ENCODE measurements around the gene RDX. TPM values are rescaled to one million over a fixed set of nuclear protein-coding genes. Genes with fewer than 3 reads are reported as not detected.

RDX gene
- total RNA-seq, 1 experiment from 2014 or later: 250 TPM

DNA sequence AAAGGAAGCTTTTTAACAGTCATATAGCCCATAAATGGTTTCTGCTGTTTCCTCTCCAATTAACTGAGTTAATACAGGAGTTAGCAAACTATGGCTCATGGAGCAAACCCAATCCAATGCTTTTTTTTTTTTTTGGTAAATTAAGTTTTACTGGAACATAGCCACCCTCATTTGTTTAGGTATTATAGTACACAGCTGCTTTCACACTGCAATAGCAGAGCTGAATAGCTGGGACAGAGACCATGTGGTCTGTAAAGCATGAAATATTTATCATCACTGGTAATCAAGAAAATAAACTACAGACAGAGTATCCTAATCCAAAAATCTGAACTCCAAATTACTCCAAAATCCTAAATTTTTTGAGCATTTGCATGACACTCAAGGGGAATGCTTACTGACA is 53.7 kb downstream of the RDX start:
- Mint-ChIP-seq H3K4me1 (ENCODE audit: low read depth, unreplicated experiment) (no peaks in the 10 kb centered on the region), H3K36me3 (ENCODE audit: insufficient read depth, unreplicated experiment) (peaks cover 83% of the 10 kb centered on the region), H3K27ac (ENCODE audit: unreplicated experiment) (no peak overlapping the region), H3K4me3 (ENCODE audit: unreplicated experiment) (no peak overlapping the region), H3K9me3 (ENCODE audit: unreplicated experiment) (no peaks in the 10 kb centered on the region), H3K27me3 (ENCODE audit: insufficient read depth, unreplicated experiment) (no peaks in the 10 kb centered on the region)
- no peaks in the 10 kb centered on the region for H3K27me3 ChIP-seq (replicated peaks; ENCODE audit: control insufficient read depth, insufficient read depth, low read length)
- no peaks in the 10 kb centered on the region for H3K4me1 ChIP-seq
- no peaks in the 10 kb centered on the region for H3K9me3 ChIP-seq
- TF ChIP-seq, protein P1, sequence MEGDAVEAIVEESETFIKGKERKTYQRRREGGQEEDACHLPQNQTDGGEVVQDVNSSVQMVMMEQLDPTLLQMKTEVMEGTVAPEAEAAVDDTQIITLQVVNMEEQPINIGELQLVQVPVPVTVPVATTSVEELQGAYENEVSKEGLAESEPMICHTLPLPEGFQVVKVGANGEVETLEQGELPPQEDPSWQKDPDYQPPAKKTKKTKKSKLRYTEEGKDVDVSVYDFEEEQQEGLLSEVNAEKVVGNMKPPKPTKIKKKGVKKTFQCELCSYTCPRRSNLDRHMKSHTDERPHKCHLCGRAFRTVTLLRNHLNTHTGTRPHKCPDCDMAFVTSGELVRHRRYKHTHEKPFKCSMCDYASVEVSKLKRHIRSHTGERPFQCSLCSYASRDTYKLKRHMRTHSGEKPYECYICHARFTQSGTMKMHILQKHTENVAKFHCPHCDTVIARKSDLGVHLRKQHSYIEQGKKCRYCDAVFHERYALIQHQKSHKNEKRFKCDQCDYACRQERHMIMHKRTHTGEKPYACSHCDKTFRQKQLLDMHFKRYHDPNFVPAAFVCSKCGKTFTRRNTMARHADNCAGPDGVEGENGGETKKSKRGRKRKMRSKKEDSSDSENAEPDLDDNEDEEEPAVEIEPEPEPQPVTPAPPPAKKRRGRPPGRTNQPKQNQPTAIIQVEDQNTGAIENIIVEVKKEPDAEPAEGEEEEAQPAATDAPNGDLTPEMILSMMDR (IDR thresholded peaks at IDR 0.05; ENCODE audit: insufficient read depth in 1 of 2, low read depth in 1 of 2, low read length in 1 of 2, severe bottlenecking in 1 of 2, unreplicated experiment in 1 of 2): no peak
- DNase-seq: no peak
- POLR2A ChIA-PET: no interaction called here
- no TSS peak for BruUV-seq (replicated peaks)
- intact Hi-C loops (cut with micrococcal nuclease; ENCODE audit: unreplicated experiment): no loop called here
- no peak overlapping the region for H3K4me3 ChIP-seq (ENCODE audit: low read depth, low read length)
- peaks cover 2% of the 10 kb centered on the region; the same call in 1 of the 2 replicates for H3K36me3 ChIP-seq (ENCODE audit: control insufficient read depth, insufficient read depth, low read length)
- CTCF ChIA-PET: no interaction called here

GRCh38 chr11:110242188-110242587 is 54.2 kb downstream of the RDX start:
- H3K4me3 ChIP-seq (ENCODE audit: low read depth, low read length): no peak overlapping the region
- POLR2A ChIA-PET: no interaction called here
- no peak overlapping the region for H3K4me3 Mint-ChIP-seq (ENCODE audit: unreplicated experiment)
- CTCF ChIA-PET: no interaction called here
- no peaks in the 10 kb centered on the region for H3K9me3 ChIP-seq
- no TSS peak for BruUV-seq (replicated peaks)
- H3K27ac Mint-ChIP-seq (ENCODE audit: unreplicated experiment): no peak overlapping the region
- no peak for DNase-seq
- H3K27me3 Mint-ChIP-seq (ENCODE audit: insufficient read depth, unreplicated experiment): no peaks in the 10 kb centered on the region
- TF ChIP-seq, protein P1 (IDR thresholded peaks at IDR 0.05; ENCODE audit: insufficient read depth in 1 of 2, low read depth in 1 of 2, low read length in 1 of 2, severe bottlenecking in 1 of 2, unreplicated experiment in 1 of 2): no peak
- no peaks in the 10 kb centered on the region for H3K4me1 Mint-ChIP-seq (ENCODE audit: low read depth, unreplicated experiment)
- H3K27me3 ChIP-seq (replicated peaks; ENCODE audit: control insufficient read depth, insufficient read depth, low read length): no peaks in the 10 kb centered on the region
- peaks cover 84% of the 10 kb centered on the region for H3K36me3 Mint-ChIP-seq (ENCODE audit: insufficient read depth, unreplicated experiment)
- intact Hi-C loops (cut with micrococcal nuclease; ENCODE audit: unreplicated experiment): no loop called here
- no peaks in the 10 kb centered on the region for H3K9me3 Mint-ChIP-seq (ENCODE audit: unreplicated experiment)
- no peaks in the 10 kb centered on the region for H3K4me1 ChIP-seq
- H3K36me3 ChIP-seq (ENCODE audit: control insufficient read depth, insufficient read depth, low read length): peaks cover 2% of the 10 kb centered on the region; the same call in 1 of the 2 replicates

- Histone ChIP-seq H3K36me3 (ENCODE audit: control insufficient read depth, insufficient read depth, low read length) (peaks cover 4% of the 10 kb centered on the region), H3K9me3 (no peaks in the 10 kb centered on the region; the same call in 1 of the 2 replicates), H3K4me1 (no peaks in the 10 kb centered on the region), H3K27me3 (replicated peaks; ENCODE audit: control insufficient read depth, insufficient read depth, low read length) (no peaks in the 10 kb centered on the region), H3K4me3 (ENCODE audit: low read depth, low read length) (no peak overlapping the region)
- H3K9me3 Mint-ChIP-seq (ENCODE audit: unreplicated experiment): no peaks in the 10 kb centered on the region
- intact Hi-C loops (cut with micrococcal nuclease; ENCODE audit: unreplicated experiment): no loop called here
- peaks cover 88% of the 10 kb centered on the region for H3K36me3 Mint-ChIP-seq (ENCODE audit: insufficient read depth, unreplicated experiment)
- POLR2A ChIA-PET: no interaction called here
- no peaks in the 10 kb centered on the region for H3K4me1 Mint-ChIP-seq (ENCODE audit: low read depth, unreplicated experiment)
- BruUV-seq (replicated peaks): no TSS peak
- H3K27me3 Mint-ChIP-seq (ENCODE audit: insufficient read depth, unreplicated experiment): no peaks in the 10 kb centered on the region
- TF ChIP-seq, protein P1 (IDR thresholded peaks at IDR 0.05; ENCODE audit: insufficient read depth in 1 of 2, low read depth in 1 of 2, low read length in 1 of 2, severe bottlenecking in 1 of 2, unreplicated experiment in 1 of 2): no peak
- no peak overlapping the region for H3K4me3 Mint-ChIP-seq (ENCODE audit: unreplicated experiment)
- no peak overlapping the region for H3K27ac Mint-ChIP-seq (ENCODE audit: unreplicated experiment)
- CTCF ChIA-PET: interaction anchor here (1.5 kb wide), 1 partner anchor 35 kb away, joined by 6 read pairs; no protein-coding TSS in a partner anchor
- DNase-seq: no peak
Measured at GRCh38 chr11:110235966-110236365, 60.4 kb downstream of the RDX start.
